MM.1S (cell line): ENCODE data around the gene SIM1.

Experiments
- DNase-seq: peaks from one replicate; pipeline ENCODE4 v3.0.0-alpha.2; 2015
- H2AFZ ChIP-seq: fragments of 300-600 bp; sonication (generic); 2 replicates; pipeline ENCODE4 v1.6.0; 2016; ENCODE audit warnings: antibody characterized with exemption, low read length
- H3F3A ChIP-seq: fragments of 300-600 bp; sonication (generic); 2 replicates; pipeline ENCODE4 v1.6.1; 2016; ENCODE audit warnings: mild to moderate bottlenecking, antibody characterized with exemption, low read length, moderate library complexity, mixed read lengths; ENCODE audit not compliant: insufficient read depth
- H3K27ac ChIP-seq: fragments of 300-600 bp; sonication (generic); 2 replicates; pipeline ENCODE4 v1.5.1; 2016; ENCODE audit warnings: mild to moderate bottlenecking, low read length
- H3K27me3 ChIP-seq: fragments of 300-600 bp; sonication (generic); replicated peaks from 2 replicates; pipeline ENCODE4 v1.6.0; 2016; ENCODE audit warnings: low read length; ENCODE audit not compliant: insufficient read depth
- H3K36me3 ChIP-seq: fragments of 300-600 bp; sonication (generic); replicated peaks from 2 replicates; pipeline ENCODE4 v1.6.1; 2016; ENCODE audit warnings: mild to moderate bottlenecking, low read length, mixed read lengths; ENCODE audit not compliant: insufficient read depth
- H3K4me1 ChIP-seq: fragments of 300-600 bp; sonication (generic); 2 replicates; pipeline ENCODE4 v1.6.1; 2016; ENCODE audit warnings: low read length, mixed read lengths
- H3K4me2 ChIP-seq: fragments of 300-600 bp; sonication (generic); 2 replicates; pipeline ENCODE4 v1.6.0; 2016; ENCODE audit warnings: low read depth, low read length
- H3K4me3 ChIP-seq: fragments of 300-600 bp; sonication (generic); 2 replicates; pipeline ENCODE4 v1.5.1; 2016; ENCODE audit warnings: low read length, mixed read lengths
- H3K79me2 ChIP-seq: fragments of 300-600 bp; sonication (generic); 2 replicates; pipeline ENCODE4 v1.6.1; 2016; ENCODE audit warnings: mixed run types, low read length, mixed read lengths
- H3K9ac ChIP-seq: fragments of 300-600 bp; sonication (generic); 2 replicates; pipeline ENCODE4 v1.6.1; 2016; ENCODE audit warnings: low read length, mixed read lengths
- H3K9me2 ChIP-seq: fragments of 300-600 bp; sonication (generic); replicated peaks from 2 replicates; pipeline ENCODE4 v1.6.1; 2016; ENCODE audit warnings: mild to moderate bottlenecking, low read length, mixed read lengths; ENCODE audit not compliant: insufficient read depth
- H3K9me3 ChIP-seq: fragments of 300-600 bp; sonication (generic); replicated peaks from 2 replicates; pipeline ENCODE4 v1.6.1; 2016; ENCODE audit warnings: mild to moderate bottlenecking, low read length, mixed read lengths; ENCODE audit not compliant: insufficient read depth
- H4K20me1 ChIP-seq: fragments of 300-600 bp; sonication (generic); 2 replicates; pipeline ENCODE4 v1.6.1; 2016; ENCODE audit warnings: mild to moderate bottlenecking, low read length, moderate library complexity, mixed read lengths; ENCODE audit not compliant: insufficient read depth
- CTCF ChIP-seq: fragments of 300-600 bp; sonication (generic); IDR thresholded peaks from 2 replicates; pipeline ENCODE4 v1.5.1; 2016; ENCODE audit warnings: antibody characterized with exemption, low read length, mixed read lengths
- EZH2 ChIP-seq: fragments of 300-600 bp; sonication (generic); optimal IDR thresholded peaks from 2 replicates; pipeline ENCODE3; 2017; ENCODE audit warnings: low read depth, mild to moderate bottlenecking, antibody characterized with exemption, low read length, mixed read lengths
- EZH2phosphoT487 ChIP-seq: fragments of 300-600 bp; sonication (generic); IDR thresholded peaks from 2 replicates; pipeline ENCODE4 v1.6.1; 2018; ENCODE audit warnings: antibody characterized with exemption, low read length

The SIM1 gene

GRCh38 chr6:100506651-100507050, 41.9 kb upstream of the SIM1 start:
- Histone ChIP-seq H2AFZ (no peak overlapping the region), H3F3A (no peaks in the 10 kb centered on the region), H3K4me2 (no peak overlapping the region), H3K9me2 (no peaks in the 10 kb centered on the region), H3K36me3 (no peaks in the 10 kb centered on the region), H3K4me1 (no peaks in the 10 kb centered on the region), H3K9me3 (no peaks in the 10 kb centered on the region), H3K27ac (no peak overlapping the region), H3K9ac (no peak overlapping the region), H3K79me2 (no peaks in the 10 kb centered on the region), H3K27me3 (no peaks in the 10 kb centered on the region), H3K4me3 (no peak overlapping the region), H4K20me1 (no peaks in the 10 kb centered on the region)
- TF ChIP-seq CTCF (no peak), EZH2 (no peak), EZH2phosphoT487 (no peak)
- DNase-seq: no peak

- no peak overlapping the region for H3K27ac ChIP-seq
- H3K4me3 ChIP-seq: no peak overlapping the region
Measured at GRCh38 chr6:100504786-100505737, 40.3 kb upstream of the SIM1 start.

GRCh38 chr6:100503043-100503705, 38.5 kb upstream of the SIM1 start:
- no peak overlapping the region for H3K4me2 ChIP-seq
- no peak overlapping the region for H3K9ac ChIP-seq
- no peaks in the 10 kb centered on the region for H3K9me3 ChIP-seq
- no peaks in the 10 kb centered on the region for H3F3A ChIP-seq
- H3K4me3 ChIP-seq: no peak overlapping the region
- H3K27ac ChIP-seq: no peak overlapping the region
- H3K27me3 ChIP-seq: no peaks in the 10 kb centered on the region
- H3K9me2 ChIP-seq: no peaks in the 10 kb centered on the region
- no peak for DNase-seq
- no peaks in the 10 kb centered on the region for H4K20me1 ChIP-seq
- no peaks in the 10 kb centered on the region for H3K36me3 ChIP-seq
- TF ChIP-seq CTCF (no peak), EZH2phosphoT487 (no peak), EZH2 (no peak)
- no peak overlapping the region for H2AFZ ChIP-seq
- H3K4me1 ChIP-seq: no peaks in the 10 kb centered on the region
- no peaks in the 10 kb centered on the region for H3K79me2 ChIP-seq

More at GRCh38 chr6:100504786-100505737, 40.3 kb upstream of the SIM1 start:
- Histone ChIP-seq H3K79me2 (no peaks in the 10 kb centered on the region), H4K20me1 (no peaks in the 10 kb centered on the region), H3K36me3 (no peaks in the 10 kb centered on the region), H3K4me1 (no peaks in the 10 kb centered on the region), H3F3A (no peaks in the 10 kb centered on the region), H3K4me2 (no peak overlapping the region), H3K9me3 (no peaks in the 10 kb centered on the region), H3K9me2 (no peaks in the 10 kb centered on the region), H2AFZ (no peak overlapping the region), H3K27me3 (no peaks in the 10 kb centered on the region), H3K9ac (no peak overlapping the region)
- DNase-seq: no peak
- TF ChIP-seq EZH2: no peak
- no peak for TF ChIP-seq EZH2phosphoT487
- TF ChIP-seq CTCF: no peak
